HUDEP-2 (cell line): Measurements from ENCODE around the gene SFXN5.
"Not testable (repeated sequence)": the region's sequence is repeated elsewhere in the genome, so short reads cannot be mapped to it uniquely, and the experiment has no call there.

Experiments
- DNase-seq, 76 experiments: peaks; one replicate each; lab custom pipeline; 2025; ENCODE audit not compliant: unreplicated experiment in 76 of 76; lab: John Stamatoyannopoulos, UW

Gene SFXN5

GRCh38 chr2:73080321-73081131 is 9.0 kb upstream of the SFXN5 start:
- no peak for DNase-seq

- no peak for DNase-seq
These were observed 8.1 kb upstream of the SFXN5 start for GRCh38 chr2:73079636-73080035.

DNA sequence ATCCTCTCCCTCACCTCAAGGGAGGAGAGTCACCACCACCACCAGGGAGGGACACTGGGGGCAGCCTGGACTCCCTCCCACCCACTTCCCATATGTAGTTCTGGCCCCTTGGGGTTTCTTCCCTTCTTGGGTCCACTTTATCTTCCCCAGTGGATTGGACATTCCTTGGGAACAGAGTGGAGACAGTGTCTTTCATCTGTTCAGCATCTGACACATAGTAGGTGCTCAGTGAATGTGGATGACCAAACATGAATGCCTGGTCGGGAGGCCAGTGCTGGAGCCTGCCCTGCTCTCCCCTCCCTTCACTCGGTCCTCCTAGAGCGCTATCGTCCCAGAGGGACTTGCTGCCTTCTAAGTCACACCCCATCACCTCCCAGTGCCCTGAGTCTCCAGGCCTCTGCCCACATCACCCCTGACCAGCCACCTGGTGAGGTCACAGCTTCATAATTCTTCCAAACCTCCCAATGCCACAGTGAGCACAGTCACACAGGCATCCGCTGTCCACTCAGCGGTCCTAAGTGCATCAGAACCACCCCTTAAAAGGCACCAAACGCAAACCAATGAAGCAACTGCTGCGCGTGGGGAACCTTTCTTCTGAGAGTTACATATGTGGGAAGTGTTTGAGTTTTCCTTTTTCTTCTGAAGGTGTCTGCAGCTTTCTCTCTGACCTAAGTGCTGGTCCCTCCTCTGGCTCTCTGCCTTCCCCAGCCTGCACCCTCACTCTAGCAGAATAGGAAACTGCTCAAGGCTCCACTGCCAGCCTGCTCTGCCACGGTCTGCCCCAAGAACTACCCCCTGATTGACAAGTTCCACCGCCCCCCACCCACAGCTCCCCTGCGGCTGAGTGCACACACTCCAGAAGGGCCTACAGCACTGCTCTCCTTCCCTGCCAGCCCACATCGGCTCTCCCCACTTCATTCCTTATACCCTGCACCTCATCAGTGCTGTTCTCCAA is 7.2 kb upstream of the SFXN5 start:
- DNase-seq = no peak

DNA sequence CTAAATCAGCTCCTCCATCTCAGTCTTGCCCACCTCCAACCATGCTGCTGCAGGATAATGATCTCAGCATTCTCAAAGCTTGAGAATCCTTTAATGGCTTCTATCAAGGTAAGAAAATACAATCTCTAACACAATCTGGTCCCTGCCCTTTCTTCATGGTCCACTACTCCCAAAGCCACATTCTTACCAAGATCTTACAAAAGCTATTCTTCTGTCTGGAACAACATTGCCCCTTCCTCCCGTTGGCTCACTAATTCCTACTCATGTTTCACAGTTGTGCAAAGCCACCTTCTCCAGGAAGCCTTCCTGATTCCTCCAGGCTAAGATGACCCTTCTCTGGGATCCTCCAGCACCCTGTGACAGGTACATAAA is 5.9 kb upstream of the SFXN5 start:
- DNase-seq = no peak

DNA sequence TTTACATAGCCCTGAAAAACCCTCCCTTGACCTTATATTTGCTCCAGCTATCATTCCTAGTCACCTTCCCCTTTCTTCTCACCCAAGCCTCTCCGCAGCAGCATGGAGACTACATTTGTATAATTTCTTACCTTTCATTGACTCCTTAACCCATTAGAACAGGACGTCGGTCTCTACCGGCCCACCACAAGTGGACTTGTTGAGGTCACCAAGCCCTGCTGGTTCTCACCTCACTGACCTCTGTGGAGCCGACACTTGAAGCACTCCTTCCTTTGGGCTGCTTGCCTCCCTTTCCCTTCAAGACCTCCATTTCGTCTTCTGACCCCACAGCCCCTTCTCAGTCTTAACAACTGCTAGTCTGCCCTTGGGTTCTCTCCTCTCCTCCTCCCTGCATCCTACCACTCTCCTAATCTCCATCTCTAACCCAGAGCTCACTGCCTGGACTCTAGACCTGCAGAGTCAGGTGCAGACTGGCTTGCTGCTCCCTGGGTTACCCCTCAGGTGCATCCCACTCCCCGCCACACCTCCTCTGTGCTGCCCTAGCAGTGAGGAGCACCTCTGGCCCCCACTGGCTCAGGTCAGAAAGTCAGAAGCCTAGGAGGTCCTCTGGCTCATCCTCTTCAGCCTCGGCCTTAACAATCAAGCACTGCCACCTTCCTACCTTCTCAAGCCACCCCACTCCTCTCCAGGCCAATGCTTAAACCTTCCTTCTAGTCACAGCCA is 5.3 kb upstream of the SFXN5 start:
- DNase-seq = no peak

- DNase-seq = no peak
These were observed 4.2 kb upstream of the SFXN5 start for GRCh38 chr2:73075477-73076373.

- DNase-seq = no peak
These were observed 2.9 kb upstream of the SFXN5 start for GRCh38 chr2:73074110-73075069.

DNA sequence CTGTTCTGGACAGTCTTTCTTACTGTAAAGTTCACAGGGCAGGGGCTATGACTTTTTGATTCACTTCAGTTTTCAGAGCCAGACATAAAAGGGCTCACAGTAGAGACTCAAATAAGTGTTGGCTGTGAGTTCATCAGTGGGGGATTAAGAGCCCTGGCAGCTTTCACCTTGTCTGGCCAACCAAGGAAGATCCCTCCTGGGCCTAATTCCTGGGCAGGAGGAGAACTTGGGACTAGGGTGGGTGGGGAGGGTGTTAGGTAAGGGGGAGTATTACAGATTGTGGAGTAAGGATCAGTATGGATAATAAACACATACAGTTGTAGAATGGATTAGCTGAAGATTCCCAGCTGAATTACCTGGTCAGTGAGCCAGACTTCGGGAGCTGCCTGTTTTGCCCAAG is 904 bp upstream of the SFXN5 start:
- DNase-seq = no peak

GRCh38 chr2:73072129-73072395 is 550 bp upstream of the SFXN5 start:
- peak in 1 of 76 experiments; percentile 7 for DNase-seq

GRCh38 chr2:73070643-73071359 is 711 bp downstream of the SFXN5 start:
- peak in 44 of 76 experiments; percentile 2 to 63 (median 34) for DNase-seq

DNA sequence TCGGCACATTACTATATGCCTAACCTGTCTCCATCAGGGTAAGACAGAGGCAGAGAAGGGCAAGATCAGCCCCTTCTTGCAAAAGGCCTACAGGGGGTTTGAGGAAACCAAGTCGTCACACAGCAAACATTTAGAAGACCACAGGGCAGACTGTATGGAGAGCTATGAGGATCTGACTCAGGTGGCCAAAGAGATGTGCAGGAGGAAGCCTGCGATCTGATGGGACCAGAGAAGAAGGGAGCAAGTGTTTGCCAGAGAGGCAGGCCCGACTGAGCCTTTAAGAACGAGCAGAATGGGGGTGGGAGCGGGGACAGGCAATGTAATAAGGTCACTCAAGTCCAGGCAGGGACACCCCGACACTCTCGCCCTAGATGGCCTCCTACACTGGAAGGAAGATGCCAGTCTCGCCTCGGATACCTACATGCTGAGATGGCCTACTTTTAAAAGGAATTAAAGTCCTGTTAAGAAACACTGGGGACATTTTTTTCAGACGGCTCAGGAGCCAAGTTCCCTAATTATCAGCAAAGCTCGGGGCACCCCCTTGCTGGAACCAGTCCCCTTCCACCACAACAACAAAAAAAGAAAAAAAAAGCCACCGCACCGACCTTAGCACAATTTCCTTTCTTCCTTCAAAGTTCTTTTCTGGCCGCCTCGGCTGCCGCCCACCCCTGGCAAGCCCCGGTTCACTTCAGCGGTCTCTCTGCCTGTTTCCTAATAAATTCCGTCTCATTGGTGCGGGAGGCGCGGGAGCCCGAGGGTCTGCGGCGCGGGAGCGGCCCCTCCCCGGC is 1.5 kb downstream of the SFXN5 start:
- peak in 31 of 76 experiments; percentile 7 to 56 (median 23) for DNase-seq

- peak in 65 of 76 experiments; percentile 8 to 71 (median 45) for DNase-seq
These were observed 2.3 kb downstream of the SFXN5 start for GRCh38 chr2:73069041-73069854.

GRCh38 chr2:73068147-73068546 is 3.4 kb downstream of the SFXN5 start:
- no peak for DNase-seq

- DNase-seq = no peak
These were observed 4.5 kb downstream of the SFXN5 start for GRCh38 chr2:73067043-73067442.

- not testable (repeated sequence) for DNase-seq
These were observed 6.4 kb downstream of the SFXN5 start for GRCh38 chr2:73065070-73065469.

DNA sequence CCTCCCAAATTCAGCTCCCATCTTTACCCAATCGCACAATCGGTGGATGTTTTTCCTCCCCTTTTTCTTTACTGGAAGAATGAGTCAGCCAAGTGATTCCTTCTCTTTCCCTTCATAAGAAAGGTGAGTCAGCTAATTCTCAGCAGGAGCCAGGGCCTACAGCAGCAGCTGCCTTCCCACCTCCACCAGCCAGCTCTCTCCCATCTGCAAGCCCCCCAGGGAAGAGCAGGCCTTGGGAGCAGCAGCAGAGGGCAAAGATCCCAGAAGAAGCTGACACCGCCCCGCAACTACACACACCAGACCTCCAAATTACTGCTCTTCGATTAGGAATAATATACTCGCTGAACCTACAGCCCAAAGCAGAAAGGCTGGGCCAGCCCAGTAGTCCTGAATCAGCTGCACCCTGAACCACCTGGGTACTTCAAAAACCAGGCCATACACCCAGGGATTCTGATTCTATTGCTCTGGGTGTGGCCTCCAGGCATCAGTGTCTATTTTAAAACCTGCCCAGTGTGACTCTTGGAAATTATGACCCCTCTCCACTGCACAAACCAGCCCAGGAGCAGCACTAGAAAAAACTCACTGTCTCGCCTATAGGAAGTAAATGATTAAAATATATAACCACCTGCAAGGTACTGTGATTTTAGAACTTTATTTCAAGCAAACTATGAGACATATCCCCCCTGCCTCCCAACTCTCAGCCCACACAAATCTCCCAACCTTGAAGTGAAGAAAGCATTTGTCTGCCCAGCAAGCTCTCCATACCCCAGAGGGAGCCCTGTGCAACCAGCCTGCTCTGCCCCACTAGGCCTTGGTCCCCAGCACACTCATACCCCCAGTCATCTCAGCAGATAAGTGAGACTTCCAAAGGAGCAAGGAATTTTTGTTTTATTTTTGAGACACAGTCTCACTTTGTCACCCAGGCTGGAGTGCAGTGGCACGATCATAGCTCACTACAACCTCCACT is 7.3 kb downstream of the SFXN5 start:
- no peak for DNase-seq
